Measurements from ENCODE around the gene CCDC57. TPM values are rescaled to one million over a fixed set of nuclear protein-coding genes. Genes with fewer than 3 reads are reported as not detected.

Gene CCDC57
- total RNA-seq, 1 experiment from 2014 or later: 140 TPM

DNA sequence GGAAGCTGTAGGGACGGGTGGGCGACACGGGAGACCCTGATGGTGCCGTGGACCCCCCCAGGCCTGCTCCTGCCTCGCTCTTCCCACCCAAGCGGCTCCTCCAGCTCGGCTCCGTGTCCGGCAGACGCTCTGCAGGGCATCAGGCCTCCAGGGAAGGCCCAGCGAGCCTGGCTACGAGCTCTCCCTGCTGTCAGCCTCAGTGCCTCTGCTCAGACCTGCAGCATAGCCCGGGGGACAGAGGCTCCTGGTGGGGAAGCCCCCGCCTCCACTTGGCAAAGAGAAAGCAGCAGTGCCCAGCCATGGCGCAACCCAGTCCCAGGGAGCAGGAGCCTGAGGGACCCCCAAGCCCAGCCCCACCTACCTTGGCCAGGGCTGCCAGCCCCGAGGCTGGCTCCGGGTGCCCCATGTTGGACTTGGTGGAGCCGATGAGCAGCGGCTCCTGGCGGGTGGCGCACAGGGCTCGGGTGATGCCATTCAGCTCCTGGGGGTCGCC, 120.5 kb downstream of the CCDC57 start:
- Histone ChIP-seq H3K4me3 (no peak overlapping the region), H3F3A (ENCODE audit: insufficient read depth, low read depth) (peaks cover 5% of the 10 kb centered on the region; the same call in 1 of the 2 replicates), H3K79me2 (ENCODE audit: low read depth) (peaks cover 41% of the 10 kb centered on the region), H3K4me1 (replicated peaks; ENCODE audit: insufficient read depth) (no peaks in the 10 kb centered on the region; the same call in 1 of the 2 replicates), H4K20me1 (ENCODE audit: insufficient read depth) (peaks cover 46% of the 10 kb centered on the region), H2AFZ (no peak overlapping the region), H3K9me2 (ENCODE audit: insufficient read depth) (no peaks in the 10 kb centered on the region), H3K36me3 (ENCODE audit: low read depth) (no peaks in the 10 kb centered on the region), H3K9me3 (ENCODE audit: insufficient read depth, low read depth) (no peaks in the 10 kb centered on the region), H3K4me2 (no peak overlapping the region), H3K27ac (no peak overlapping the region), H3K27me3 (ENCODE audit: insufficient read depth, low read depth) (no peaks in the 10 kb centered on the region)
- intact Hi-C loops (cut with micrococcal nuclease; ENCODE audit: unreplicated experiment): no loop called here
- no peak for TF ChIP-seq EZH2 (IDR thresholded peaks at IDR 0.05; ENCODE audit: low read depth)
- TF ChIP-seq, protein P1, sequence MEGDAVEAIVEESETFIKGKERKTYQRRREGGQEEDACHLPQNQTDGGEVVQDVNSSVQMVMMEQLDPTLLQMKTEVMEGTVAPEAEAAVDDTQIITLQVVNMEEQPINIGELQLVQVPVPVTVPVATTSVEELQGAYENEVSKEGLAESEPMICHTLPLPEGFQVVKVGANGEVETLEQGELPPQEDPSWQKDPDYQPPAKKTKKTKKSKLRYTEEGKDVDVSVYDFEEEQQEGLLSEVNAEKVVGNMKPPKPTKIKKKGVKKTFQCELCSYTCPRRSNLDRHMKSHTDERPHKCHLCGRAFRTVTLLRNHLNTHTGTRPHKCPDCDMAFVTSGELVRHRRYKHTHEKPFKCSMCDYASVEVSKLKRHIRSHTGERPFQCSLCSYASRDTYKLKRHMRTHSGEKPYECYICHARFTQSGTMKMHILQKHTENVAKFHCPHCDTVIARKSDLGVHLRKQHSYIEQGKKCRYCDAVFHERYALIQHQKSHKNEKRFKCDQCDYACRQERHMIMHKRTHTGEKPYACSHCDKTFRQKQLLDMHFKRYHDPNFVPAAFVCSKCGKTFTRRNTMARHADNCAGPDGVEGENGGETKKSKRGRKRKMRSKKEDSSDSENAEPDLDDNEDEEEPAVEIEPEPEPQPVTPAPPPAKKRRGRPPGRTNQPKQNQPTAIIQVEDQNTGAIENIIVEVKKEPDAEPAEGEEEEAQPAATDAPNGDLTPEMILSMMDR (conservative IDR thresholded peaks at IDR 0.05): no peak
- ChIA-PET POLR2A (ENCODE audit: unreplicated experiment) (no interaction called here), CTCF (no interaction called here)
- no TSS peak for BruUV-seq (replicated peaks)
- no peak for DNase-seq

DNA sequence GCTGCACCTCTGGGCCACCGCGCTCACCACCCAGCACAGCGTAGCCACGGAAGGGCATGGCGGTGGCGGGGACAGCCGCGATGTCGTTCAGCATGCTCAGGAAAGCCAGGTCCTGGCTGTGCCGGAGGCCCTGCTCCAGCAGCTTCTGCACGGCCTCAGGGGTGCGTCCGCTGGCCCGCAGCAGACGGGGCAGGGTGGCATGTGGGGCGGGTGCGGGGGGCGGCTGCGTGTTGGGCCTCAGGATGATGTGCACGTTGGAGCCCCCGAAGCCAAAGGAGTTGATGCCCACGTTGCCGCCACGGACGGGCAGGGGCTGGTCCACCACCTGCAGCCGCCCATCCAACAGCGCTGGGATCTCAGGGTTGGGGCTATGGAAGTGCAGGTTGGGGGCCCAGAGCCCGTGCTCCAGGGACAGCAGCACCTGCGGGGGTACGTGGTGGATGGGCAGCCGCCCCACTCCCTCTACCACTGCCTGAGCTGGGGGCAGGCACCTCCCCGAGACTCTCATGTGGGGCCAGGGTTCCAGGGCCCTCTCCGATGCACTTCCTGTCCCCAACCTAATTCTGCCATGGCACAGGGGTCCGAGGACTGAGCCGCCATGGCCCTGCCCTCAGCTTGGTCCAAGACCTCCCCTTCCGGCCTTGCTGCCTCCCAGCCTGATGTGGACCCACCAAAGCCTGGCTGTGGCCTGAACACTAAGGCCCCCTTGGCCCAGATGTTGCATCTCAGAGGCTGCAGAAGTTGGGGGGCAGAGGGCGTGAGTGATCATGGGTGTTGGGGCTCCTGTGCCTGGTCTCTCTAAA, 121.2 kb downstream of the CCDC57 start:
- no peak overlapping the region for H3K27ac ChIP-seq
- H3F3A ChIP-seq (ENCODE audit: insufficient read depth, low read depth): peaks cover 5% of the 10 kb centered on the region; the same call in 1 of the 2 replicates
- H3K36me3 ChIP-seq (ENCODE audit: low read depth): no peaks in the 10 kb centered on the region
- TF ChIP-seq EZH2 (IDR thresholded peaks at IDR 0.05; ENCODE audit: low read depth): no peak
- TF ChIP-seq, protein P1 (conservative IDR thresholded peaks at IDR 0.05): no peak
- BruUV-seq (replicated peaks): no TSS peak
- POLR2A ChIA-PET (ENCODE audit: unreplicated experiment): no interaction called here
- H3K9me2 ChIP-seq (ENCODE audit: insufficient read depth): no peaks in the 10 kb centered on the region
- H3K4me3 ChIP-seq: no peak overlapping the region
- peaks cover 34% of the 10 kb centered on the region for H3K79me2 ChIP-seq (ENCODE audit: low read depth)
- H3K27me3 ChIP-seq (ENCODE audit: insufficient read depth, low read depth): no peaks in the 10 kb centered on the region
- H3K4me1 ChIP-seq (replicated peaks; ENCODE audit: insufficient read depth): no peaks in the 10 kb centered on the region; the same call in 1 of the 2 replicates
- DNase-seq: no peak
- peaks cover 40% of the 10 kb centered on the region for H4K20me1 ChIP-seq (ENCODE audit: insufficient read depth)
- no peak overlapping the region for H2AFZ ChIP-seq
- intact Hi-C loops (cut with micrococcal nuclease; ENCODE audit: unreplicated experiment): no loop called here
- H3K4me2 ChIP-seq: no peak overlapping the region
- CTCF ChIA-PET: no interaction called here
- no peaks in the 10 kb centered on the region for H3K9me3 ChIP-seq (ENCODE audit: insufficient read depth, low read depth)

DNA sequence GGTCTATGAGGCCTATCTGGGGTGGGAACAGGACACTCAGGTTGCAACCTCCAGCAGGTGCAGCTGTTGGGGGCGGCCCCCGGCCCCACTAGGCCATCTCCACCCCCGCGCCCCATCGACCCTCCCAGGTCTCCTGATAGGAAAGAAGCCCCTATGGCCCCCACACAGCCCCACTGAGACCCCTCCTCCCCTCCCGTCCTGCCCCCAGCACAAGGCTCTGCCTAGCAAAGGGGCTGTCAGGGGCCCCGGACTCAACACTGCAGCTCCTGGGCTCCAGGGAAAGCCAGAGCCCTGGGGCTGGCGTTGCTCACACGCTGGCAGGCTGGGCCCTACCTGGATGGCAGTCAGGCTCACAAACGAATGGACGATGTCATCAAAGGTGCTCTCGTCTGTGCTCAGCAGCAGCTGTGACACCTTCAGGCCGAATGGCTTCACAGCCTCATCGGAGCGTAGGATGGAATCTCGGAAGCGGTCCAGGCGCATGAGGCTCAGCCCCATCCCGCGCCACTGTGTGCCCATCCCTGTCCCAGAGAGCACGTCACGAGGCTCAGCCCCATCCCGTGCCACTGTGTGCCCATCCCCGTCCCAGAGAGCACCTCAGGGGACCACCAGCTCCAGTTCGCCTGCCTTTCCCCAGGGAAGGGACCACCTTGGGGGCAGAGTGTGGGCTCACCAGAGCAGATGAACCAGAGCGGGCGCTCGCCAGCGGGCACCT, 121.9 kb downstream of the CCDC57 start:
- Histone ChIP-seq H3K27ac (no peak overlapping the region), H3K4me1 (replicated peaks; ENCODE audit: insufficient read depth) (no peaks in the 10 kb centered on the region; the same call in 1 of the 2 replicates), H3K9me2 (ENCODE audit: insufficient read depth) (no peaks in the 10 kb centered on the region), H3K9me3 (ENCODE audit: insufficient read depth, low read depth) (no peaks in the 10 kb centered on the region), H3K27me3 (ENCODE audit: insufficient read depth, low read depth) (no peaks in the 10 kb centered on the region), H3F3A (ENCODE audit: insufficient read depth, low read depth) (peaks cover 5% of the 10 kb centered on the region; the same call in 1 of the 2 replicates), H2AFZ (no peak overlapping the region), H3K79me2 (ENCODE audit: low read depth) (peaks cover 26% of the 10 kb centered on the region), H3K4me3 (no peak overlapping the region), H3K36me3 (ENCODE audit: low read depth) (no peaks in the 10 kb centered on the region), H4K20me1 (ENCODE audit: insufficient read depth) (peaks cover 33% of the 10 kb centered on the region), H3K4me2 (no peak overlapping the region)
- ChIA-PET CTCF (no interaction called here), POLR2A (ENCODE audit: unreplicated experiment) (no interaction called here)
- intact Hi-C loops (cut with micrococcal nuclease; ENCODE audit: unreplicated experiment): no loop called here
- TF ChIP-seq, protein P1 (conservative IDR thresholded peaks at IDR 0.05): no peak
- TF ChIP-seq EZH2 (IDR thresholded peaks at IDR 0.05; ENCODE audit: low read depth): no peak
- BruUV-seq (replicated peaks): no TSS peak
- no peak for DNase-seq

All from PC-9 (cell line).